IPS-20b (cell line): ENCODE measurements around the gene TGFB1.

Source experiments
- H3K27ac ChIP-seq: one replicate; pipeline ENCODE4 v1.5.1; 2013; ENCODE audit warnings: low read length
- H3K27me3 ChIP-seq: 2 replicates; pipeline ENCODE4 v1.6.1; 2013; ENCODE audit warnings: mild to moderate bottlenecking, low read length, inconsistent platforms; ENCODE audit not compliant: insufficient read depth
- H3K36me3 ChIP-seq: 2 replicates; pipeline ENCODE4 v1.6.1; 2013; ENCODE audit warnings: low read depth, mild to moderate bottlenecking, inconsistent platforms, low read length, moderate library complexity; ENCODE audit not compliant: insufficient read depth
- H3K4me1 ChIP-seq: 2 replicates; pipeline ENCODE4 v1.6.1; 2013; ENCODE audit warnings: mild to moderate bottlenecking, control low read depth, inconsistent platforms, low read length, moderate library complexity; ENCODE audit not compliant: insufficient read depth
- H3K4me3 ChIP-seq: 2 replicates; pipeline ENCODE4 v1.5.1; 2013; ENCODE audit warnings: mild to moderate bottlenecking, low read length, inconsistent platforms
- H3K9ac ChIP-seq: 2 replicates; pipeline ENCODE4 v1.6.1; 2013; ENCODE audit warnings: low read depth, mild to moderate bottlenecking, inconsistent platforms, low read length, moderate library complexity
- H3K9me3 ChIP-seq: 2 replicates; pipeline ENCODE4 v1.6.1; 2013; ENCODE audit warnings: mild to moderate bottlenecking, low read depth, low read length, inconsistent platforms; ENCODE audit not compliant: insufficient read depth

Gene TGFB1

GRCh38 chr19:41318696-41319499, 34.8 kb downstream of the TGFB1 start:
- Histone ChIP-seq H3K9ac (no peak overlapping the region), H3K27ac (no peak overlapping the region), H3K36me3 (peaks cover 43% of the 10 kb centered on the region)

GRCh38 chr19:41316306-41316920, 37.3 kb downstream of the TGFB1 start:
- Histone ChIP-seq H3K27ac (no peak overlapping the region), H3K4me3 (no peak overlapping the region), H3K4me1 (0 out of 2 replicates have a peak, but pooled peaks cover 3% of the 10 kb centered on the region), H3K27me3 (no peaks in the 10 kb centered on the region), H3K36me3 (peaks cover 58% of the 10 kb centered on the region), H3K9ac (no peak overlapping the region), H3K9me3 (no peaks in the 10 kb centered on the region)

More at GRCh38 chr19:41318696-41319499, 34.8 kb downstream of the TGFB1 start:
- Histone ChIP-seq H3K27me3 (no peaks in the 10 kb centered on the region), H3K4me1 (peaks cover 14% of the 10 kb centered on the region), H3K9me3 (no peaks in the 10 kb centered on the region), H3K4me3 (no peak overlapping the region)

- Histone ChIP-seq H3K9me3 (no peaks in the 10 kb centered on the region), H3K9ac (no peak overlapping the region), H3K36me3 (peaks cover 39% of the 10 kb centered on the region), H3K4me3 (no peak overlapping the region), H3K27ac (no peak overlapping the region), H3K27me3 (no peaks in the 10 kb centered on the region), H3K4me1 (peaks cover 12% of the 10 kb centered on the region)
These were observed 42.1 kb downstream of the TGFB1 start for GRCh38 chr19:41311613-41312012.

GRCh38 chr19:41311072-41311471, 42.6 kb downstream of the TGFB1 start:
- peak overlapping the region; percentile 88 for H3K9ac ChIP-seq
- peak overlapping the region; percentile 85 for H3K4me3 ChIP-seq
- no peak overlapping the region for H3K27ac ChIP-seq
- H3K27me3 ChIP-seq: no peaks in the 10 kb centered on the region
- no peaks in the 10 kb centered on the region for H3K9me3 ChIP-seq
- peaks cover 12% of the 10 kb centered on the region for H3K4me1 ChIP-seq
- peaks cover 39% of the 10 kb centered on the region for H3K36me3 ChIP-seq

GRCh38 chr19:41310033-41310831, 43.5 kb downstream of the TGFB1 start, which contains the start of gene CCDC97:
Gene CCDC97, plus strand, starts transcription at chr19:41310172. Its CDS starts 139 bp downstream, at chr19:41310311.
- Histone ChIP-seq H3K27ac (peak within 1 kb of the TSS; percentile 95), H3K4me3 (peak within 1 kb of the TSS; percentile 85), H3K36me3 (peaks cover 44% of the 10 kb centered on the region), H3K9ac (peak within 1 kb of the TSS; percentile 88), H3K27me3 (no peaks in the 10 kb centered on the region), H3K4me1 (peaks cover 12% of the 10 kb centered on the region), H3K9me3 (no peaks in the 10 kb centered on the region)

- Histone ChIP-seq H3K4me1 (peaks cover 12% of the 10 kb centered on the region), H3K4me3 (peak overlapping the region; percentile 85), H3K9ac (peak overlapping the region; percentile 88; the same call in 1 of the 2 replicates), H3K27ac (no peak overlapping the region), H3K9me3 (no peaks in the 10 kb centered on the region), H3K27me3 (no peaks in the 10 kb centered on the region), H3K36me3 (peaks cover 52% of the 10 kb centered on the region)
These were observed 44.3 kb downstream of the TGFB1 start for GRCh38 chr19:41309180-41310032.

GRCh38 chr19:41308450-41309179, 45.1 kb downstream of the TGFB1 start:
- H3K27ac ChIP-seq: peak overlapping the region; percentile 4
- H3K4me1 ChIP-seq: peaks cover 12% of the 10 kb centered on the region
- peaks cover 60% of the 10 kb centered on the region for H3K36me3 ChIP-seq
- no peaks in the 10 kb centered on the region for H3K27me3 ChIP-seq
- H3K9ac ChIP-seq: peak overlapping the region; percentile 36; the same call in 1 of the 2 replicates
- H3K9me3 ChIP-seq: no peaks in the 10 kb centered on the region
- 0 out of 2 replicates have a peak overlapping the region, but pooled peaks have one; percentile 85 for H3K4me3 ChIP-seq

GRCh38 chr19:41307954-41308449, 45.7 kb downstream of the TGFB1 start:
- H3K36me3 ChIP-seq: peaks cover 61% of the 10 kb centered on the region
- H3K9me3 ChIP-seq: no peaks in the 10 kb centered on the region
- no peak overlapping the region for H3K4me3 ChIP-seq
- H3K27ac ChIP-seq: peak overlapping the region; percentile 4
- H3K27me3 ChIP-seq: no peaks in the 10 kb centered on the region
- H3K4me1 ChIP-seq: peaks cover 12% of the 10 kb centered on the region
- H3K9ac ChIP-seq: peak overlapping the region; percentile 36; the same call in 1 of the 2 replicates

- no peak overlapping the region for H3K27ac ChIP-seq
- H3K4me1 ChIP-seq: peaks cover 12% of the 10 kb centered on the region
- peaks cover 61% of the 10 kb centered on the region for H3K36me3 ChIP-seq
- H3K9ac ChIP-seq: no peak overlapping the region
- no peaks in the 10 kb centered on the region for H3K9me3 ChIP-seq
- no peaks in the 10 kb centered on the region for H3K27me3 ChIP-seq
- no peak overlapping the region for H3K4me3 ChIP-seq
These were observed 46.4 kb downstream of the TGFB1 start for GRCh38 chr19:41307090-41307875.
